Activated CD8-positive, alpha-beta memory T cell treated with anti-CD3 and anti-CD28 coated beads, Interleukin-2, amount 50 U/mL, for 24 hours (primary cell): ENCODE measurements around the gene DSG2.

Experiments
- DNase-seq: peaks from one replicate; pipeline ENCODE4 v3.0.0-alpha.2; 2020; ENCODE audit errors: extremely low read depth

The DSG2 gene

DNA sequence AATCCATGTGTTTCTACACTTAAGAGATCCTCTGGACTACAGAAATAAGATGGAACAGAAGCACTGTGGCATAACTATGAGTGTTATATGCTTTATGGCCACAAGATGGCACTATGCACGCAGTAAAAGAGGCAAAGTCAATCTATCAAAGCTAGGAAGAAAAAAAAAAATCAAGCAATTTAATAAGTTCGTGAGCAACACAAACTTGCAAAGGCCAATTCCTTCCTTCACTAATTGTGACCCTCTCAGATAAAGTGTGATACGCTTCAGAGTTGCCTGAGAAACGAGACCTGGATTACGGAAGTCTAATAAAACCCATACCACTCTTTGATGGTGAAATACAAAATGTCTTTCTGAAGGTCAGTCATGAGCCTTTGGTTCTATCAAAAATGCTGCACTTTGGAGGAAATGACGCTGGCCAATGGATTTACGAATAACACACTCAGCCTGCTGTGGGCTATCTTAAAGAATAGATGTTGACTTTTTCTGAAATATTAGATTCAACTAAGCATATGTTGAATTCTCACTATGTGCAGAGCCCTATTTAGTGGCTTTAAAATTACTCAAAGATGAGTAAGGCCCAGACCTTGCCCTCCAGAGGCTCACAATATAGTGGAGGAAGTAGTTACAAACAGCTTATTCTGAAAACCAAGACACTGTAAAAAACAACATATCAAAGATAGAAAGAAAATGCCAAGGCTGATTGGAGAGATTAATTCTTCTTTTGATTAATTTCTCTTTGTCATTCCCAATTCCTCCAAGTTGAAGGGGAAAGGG is 58.2 kb downstream of the DSG2 start:
- no peak for DNase-seq

GRCh38 chr18:31557446-31557845 is 59.5 kb downstream of the DSG2 start:
- no peak for DNase-seq

GRCh38 chr18:31558567-31558966 is 60.6 kb downstream of the DSG2 start:
- DNase-seq = no peak

- no peak for DNase-seq
Observed at GRCh38 chr18:31562726-31563125, 64.7 kb downstream of the DSG2 start.

DNA sequence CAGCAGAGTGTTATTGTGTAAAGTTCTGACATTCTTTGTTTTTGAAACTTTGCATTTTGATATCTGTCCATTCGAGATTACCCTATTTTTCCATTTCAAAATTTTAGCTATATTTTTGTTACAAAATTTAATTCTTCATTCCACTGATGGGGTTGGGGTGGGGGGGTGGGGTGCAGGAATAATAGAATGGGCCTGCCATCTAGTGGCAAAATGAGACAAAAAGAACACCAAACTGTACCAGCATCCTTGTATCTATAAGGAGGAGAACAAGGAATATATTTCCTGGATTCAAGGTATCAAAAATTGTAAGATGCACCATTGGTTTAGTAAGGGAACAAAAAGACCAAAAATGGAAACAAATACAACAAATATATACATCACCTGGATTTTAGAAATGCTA is 65.8 kb downstream of the DSG2 start:
- no peak for DNase-seq

DNA sequence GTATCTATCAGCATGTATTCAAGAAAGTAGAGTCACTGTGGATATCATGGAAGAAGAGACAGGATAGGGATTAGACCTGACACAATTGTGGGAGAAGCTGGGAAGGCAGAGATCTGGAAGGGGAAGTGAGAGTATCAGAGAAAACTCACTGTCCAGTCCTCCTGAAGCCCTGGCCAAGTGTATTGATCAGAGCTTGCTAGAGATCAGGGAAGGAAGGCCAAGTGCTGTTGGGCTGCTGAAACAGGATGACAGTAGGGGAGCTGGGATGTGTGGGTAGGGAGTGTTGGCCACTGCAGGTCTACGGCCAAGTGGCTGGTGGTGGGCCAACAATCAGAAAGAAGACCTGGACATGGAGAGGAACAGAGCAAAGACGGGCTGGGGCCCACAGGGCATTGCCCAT is 67.4 kb downstream of the DSG2 start:
- no peak for DNase-seq

DNA sequence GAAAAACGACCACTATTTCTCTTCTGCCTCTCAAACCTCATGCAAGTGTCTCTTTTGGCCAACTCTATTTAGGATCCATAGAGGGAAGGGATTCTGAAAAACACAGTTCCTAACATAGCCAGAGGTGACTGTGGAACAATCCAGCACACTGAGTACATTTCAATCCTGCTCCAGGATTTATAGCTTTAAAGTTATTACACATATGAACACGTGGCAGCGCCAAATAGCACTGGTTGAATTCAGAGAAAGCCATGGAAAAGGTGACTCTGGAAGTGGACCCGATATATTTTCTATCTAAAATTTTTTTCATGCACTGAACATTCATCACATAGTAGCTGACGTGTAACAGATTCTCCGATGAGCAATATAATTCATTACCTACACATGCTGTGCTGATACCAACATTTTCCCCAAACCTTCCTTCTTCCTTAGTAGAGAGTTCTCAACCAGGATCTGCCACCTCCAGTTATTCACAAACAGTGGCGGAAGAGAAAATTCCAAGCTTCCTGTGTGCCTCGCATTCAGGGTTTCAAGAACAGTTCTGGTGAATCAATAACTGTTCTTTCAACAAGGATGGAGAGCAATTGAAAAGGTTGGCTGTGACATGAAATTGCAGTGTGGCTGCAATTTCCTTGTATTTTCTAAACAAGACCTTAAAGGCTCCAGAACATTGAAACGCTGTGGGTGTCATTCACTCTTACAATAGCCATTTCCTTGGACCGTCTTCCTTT is 68.0 kb downstream of the DSG2 start:
- no peak for DNase-seq

DNA sequence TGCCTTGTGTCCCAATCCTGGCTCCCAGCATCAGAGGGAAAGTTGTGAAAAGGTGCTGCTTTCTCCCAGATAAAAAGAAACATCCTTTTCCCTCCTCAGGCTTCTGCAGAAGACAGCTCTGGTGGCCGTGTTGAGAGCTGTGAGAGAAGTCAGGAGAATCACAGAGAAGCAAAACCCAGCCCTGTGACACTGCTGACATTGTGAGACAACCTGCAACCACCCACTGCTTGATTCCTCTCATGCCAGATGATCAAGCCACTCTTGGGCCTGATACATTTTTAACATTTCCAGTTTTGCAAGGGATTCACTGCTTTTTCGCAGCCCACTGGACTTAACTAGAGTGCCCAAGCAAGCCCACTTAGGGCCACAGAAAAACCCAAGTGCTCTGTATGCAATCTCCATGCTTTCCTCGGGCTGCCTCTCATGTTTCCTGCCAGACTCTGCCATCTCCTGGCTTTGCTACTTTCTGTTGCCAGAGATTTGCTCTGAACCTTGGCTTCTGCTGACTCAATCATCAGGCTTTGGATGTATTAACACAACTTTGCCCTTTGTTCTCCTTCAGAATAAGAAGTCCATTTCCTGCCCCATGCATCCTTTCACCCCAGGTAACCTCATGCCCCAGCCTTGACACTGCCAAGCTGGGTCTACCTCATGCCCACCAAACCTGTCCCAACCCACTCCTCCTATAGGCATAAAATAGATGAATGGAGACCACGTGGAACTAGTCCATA is 68.8 kb downstream of the DSG2 start:
- DNase-seq = no peak

DNA sequence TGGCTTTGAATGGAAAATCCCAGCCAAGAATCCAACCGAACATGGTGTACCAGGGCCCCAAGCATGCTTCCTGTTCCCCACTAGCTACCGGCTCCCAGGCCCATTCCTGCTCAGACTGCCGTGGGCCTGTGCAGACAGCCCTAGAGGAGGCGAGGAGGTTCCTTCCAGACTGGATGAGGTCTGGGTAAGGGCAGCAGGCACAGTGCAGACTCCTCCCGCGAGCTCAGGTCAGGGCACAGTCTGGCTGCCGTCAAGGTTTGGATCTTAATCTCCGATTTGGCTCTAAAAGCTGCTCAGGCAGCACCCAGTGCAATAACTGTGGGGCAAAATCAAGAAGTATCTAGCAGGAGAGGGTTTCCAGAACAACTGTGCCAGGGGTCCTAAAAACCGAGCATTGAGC is 74.4 kb downstream of the DSG2 start:
- no peak for DNase-seq

GRCh38 chr18:31573051-31573450 is 75.1 kb downstream of the DSG2 start:
- DNase-seq = no peak

- no peak for DNase-seq
Observed at GRCh38 chr18:31574359-31574758, 76.4 kb downstream of the DSG2 start.

- DNase-seq = no peak
Observed at GRCh38 chr18:31575515-31576257, 77.7 kb downstream of the DSG2 start.

DNA sequence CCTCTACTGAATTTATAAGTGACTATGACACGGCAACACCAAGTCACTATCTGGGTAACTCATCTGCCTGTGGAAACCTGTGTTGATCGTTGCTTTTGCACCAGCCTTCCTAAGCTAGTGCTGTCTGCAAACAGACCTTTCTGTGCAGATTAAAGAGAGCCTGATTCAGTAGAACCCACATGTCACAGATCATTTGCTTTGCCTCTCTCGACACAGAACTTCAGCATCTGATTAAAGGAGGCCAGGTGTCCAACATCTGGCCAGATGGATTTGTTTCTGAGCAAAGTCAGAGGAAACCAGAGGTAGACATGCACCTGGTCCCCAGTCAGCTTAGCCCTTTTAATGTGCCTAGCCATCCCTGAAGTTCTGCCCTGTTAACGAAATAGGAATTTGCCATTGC is 78.7 kb downstream of the DSG2 start:
- no peak for DNase-seq

- DNase-seq = no peak
Observed at GRCh38 chr18:31577195-31577594, 79.2 kb downstream of the DSG2 start.

DNA sequence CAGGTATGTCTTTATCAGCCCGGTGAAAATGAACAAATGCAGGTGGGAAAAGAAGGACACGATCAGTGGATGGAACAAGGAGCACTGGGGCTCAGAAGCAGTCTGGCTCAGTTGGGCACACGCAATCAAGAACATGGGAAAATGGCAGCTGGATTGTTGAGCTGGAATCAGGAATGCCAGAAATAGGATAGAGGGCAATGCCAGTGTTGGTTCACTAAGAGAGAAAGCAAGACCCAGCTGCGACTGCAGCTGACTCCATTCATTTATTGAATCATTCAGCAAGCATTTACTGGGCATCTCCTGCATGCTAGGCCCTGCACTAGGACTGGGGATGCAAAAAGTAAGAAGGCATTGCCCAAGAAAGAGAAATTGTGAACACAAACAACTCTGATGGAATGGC is 80.1 kb downstream of the DSG2 start:
- DNase-seq = no peak

GRCh38 chr18:31579375-31579774 is 81.4 kb downstream of the DSG2 start:
- no peak for DNase-seq

GRCh38 chr18:31581498-31582197 is 83.7 kb downstream of the DSG2 start:
- no peak for DNase-seq

DNA sequence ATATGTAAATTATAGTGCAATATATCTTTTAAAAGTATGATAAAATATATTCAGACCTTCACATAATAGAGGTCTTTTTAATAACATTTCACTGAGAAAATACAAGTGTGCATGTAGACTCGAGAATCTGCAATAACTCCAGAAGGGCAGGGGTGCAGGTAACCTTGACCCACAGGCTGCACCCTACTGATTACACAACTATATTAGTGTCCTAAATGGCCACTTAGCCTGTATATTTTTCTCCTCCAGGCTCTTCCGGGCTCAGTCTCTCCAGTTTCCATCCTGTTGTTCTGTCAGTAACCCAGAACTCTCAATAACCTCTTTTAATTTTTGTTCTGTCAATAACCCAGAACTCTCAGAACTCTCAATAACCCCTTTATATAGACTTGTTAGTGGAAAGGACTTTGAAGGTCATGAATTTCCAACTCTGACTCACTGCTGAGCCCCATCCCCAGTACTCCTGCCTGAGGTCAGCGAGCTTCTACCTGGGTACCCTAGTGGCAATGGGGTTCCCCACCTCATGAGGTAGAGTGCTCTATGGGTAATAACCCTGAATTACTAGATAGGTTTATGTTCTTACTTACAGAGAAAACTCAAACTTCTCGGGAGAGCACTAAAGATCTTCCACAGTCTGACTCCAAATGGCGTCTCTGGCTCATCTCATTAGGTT is 85.3 kb downstream of the DSG2 start:
- DNase-seq = no peak

DNA sequence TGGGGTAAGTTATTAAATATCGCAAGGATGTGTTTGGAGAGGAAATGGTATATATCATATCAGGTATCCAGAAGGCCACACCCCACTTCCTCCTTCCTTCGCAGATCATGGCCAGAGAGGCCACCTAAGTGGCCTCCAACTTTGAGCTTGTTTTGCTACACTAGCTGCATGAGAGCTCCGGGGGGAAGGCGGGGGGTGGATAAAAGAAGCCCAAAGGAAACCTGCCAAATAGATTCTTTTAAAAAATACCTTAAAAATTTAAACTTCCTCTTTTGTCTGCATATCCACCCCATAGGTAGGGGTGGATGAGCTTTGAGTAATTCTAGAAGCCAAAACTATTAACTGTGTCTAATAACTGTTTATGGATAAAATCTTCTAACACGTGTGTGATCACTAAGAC is 88.0 kb downstream of the DSG2 start:
- no peak for DNase-seq

- no peak for DNase-seq
Observed at GRCh38 chr18:31586616-31587015, 88.6 kb downstream of the DSG2 start.

GRCh38 chr18:31587529-31587928 is 89.6 kb downstream of the DSG2 start:
- no peak for DNase-seq
